IPS-15b (cell line): ENCODE data around the gene THAP9.
A peak's percentile ranks its signal among the peaks of the same experiment; 100 is the strongest.
"Not testable (repeated sequence)": the region's sequence is repeated elsewhere in the genome, so short reads cannot be mapped to it uniquely, and the experiment has no call there.

ENCODE experiments used
- H3K27me3 ChIP-seq: one replicate; pipeline ENCODE4 v1.6.1; 2013; ENCODE audit warnings: low read length; ENCODE audit not compliant: control insufficient read depth, insufficient read depth
- H3K36me3 ChIP-seq: one replicate; pipeline ENCODE4 v1.6.1; 2013; ENCODE audit warnings: low read length; ENCODE audit not compliant: control insufficient read depth, insufficient read depth
- H3K4me1 ChIP-seq: one replicate; pipeline ENCODE4 v1.6.1; 2013; ENCODE audit warnings: mild to moderate bottlenecking, low read length; ENCODE audit not compliant: control insufficient read depth, insufficient read depth
- H3K4me3 ChIP-seq: one replicate; pipeline ENCODE4 v1.5.1; 2013; ENCODE audit warnings: low read depth, low read length
- H3K9ac ChIP-seq: one replicate; pipeline ENCODE4 v1.6.1; 2013; ENCODE audit warnings: low read depth, mild to moderate bottlenecking, low read length
- H3K9me3 ChIP-seq: one replicate; pipeline ENCODE4 v1.6.1; 2013; ENCODE audit warnings: mild to moderate bottlenecking, low read length; ENCODE audit not compliant: control insufficient read depth, insufficient read depth

Gene THAP9

GRCh38 chr4:82899374-82900065 is 1.0 kb upstream of the THAP9 start:
- H3K27me3 ChIP-seq, result no peaks in the 10 kb centered on the region
- peak overlapping the region; percentile 80 for H3K9ac ChIP-seq
- H3K9me3 ChIP-seq, result no peaks in the 10 kb centered on the region
- H3K4me3 ChIP-seq, result peak overlapping the region; percentile 96
- no peaks in the 10 kb centered on the region for H3K4me1 ChIP-seq
- peaks cover 6% of the 10 kb centered on the region for H3K36me3 ChIP-seq

GRCh38 chr4:82900066-82900410 is 497 bp upstream of the THAP9 start:
- Histone ChIP-seq H3K4me3 (peak overlapping the region; percentile 96), H3K36me3 (peaks cover 2% of the 10 kb centered on the region), H3K27me3 (no peaks in the 10 kb centered on the region), H3K9ac (peak overlapping the region; percentile 80), H3K4me1 (no peaks in the 10 kb centered on the region), H3K9me3 (no peaks in the 10 kb centered on the region)

- no peaks in the 10 kb centered on the region for H3K9me3 ChIP-seq
- no peaks in the 10 kb centered on the region for H3K36me3 ChIP-seq
- H3K4me1 ChIP-seq, result no peaks in the 10 kb centered on the region
- H3K27me3 ChIP-seq, result no peaks in the 10 kb centered on the region
- peak overlapping the region; percentile 89 for H3K9ac ChIP-seq
- H3K4me3 ChIP-seq, result peak overlapping the region; percentile 96
Observed at GRCh38 chr4:82901183-82901718, 716 bp downstream of the THAP9 start.

GRCh38 chr4:82903737-82904136 is 3.2 kb downstream of the THAP9 start:
- Histone ChIP-seq H3K36me3 (no peaks in the 10 kb centered on the region), H3K4me3 (no peak overlapping the region), H3K9me3 (no peaks in the 10 kb centered on the region), H3K4me1 (no peaks in the 10 kb centered on the region), H3K27me3 (no peaks in the 10 kb centered on the region), H3K9ac (no peak overlapping the region)

- Histone ChIP-seq H3K4me3 (no peak overlapping the region), H3K9ac (no peak overlapping the region), H3K9me3 (no peaks in the 10 kb centered on the region), H3K27me3 (no peaks in the 10 kb centered on the region), H3K4me1 (no peaks in the 10 kb centered on the region), H3K36me3 (no peaks in the 10 kb centered on the region)
Observed at GRCh38 chr4:82905205-82905604, 4.7 kb downstream of the THAP9 start.

- no peaks in the 10 kb centered on the region for H3K9me3 ChIP-seq
- H3K36me3 ChIP-seq, result peaks cover 2% of the 10 kb centered on the region
- no peak overlapping the region for H3K9ac ChIP-seq
- no peaks in the 10 kb centered on the region for H3K27me3 ChIP-seq
- H3K4me3 ChIP-seq, result no peak overlapping the region
- no peaks in the 10 kb centered on the region for H3K4me1 ChIP-seq
Observed at GRCh38 chr4:82906469-82906868, 5.9 kb downstream of the THAP9 start.

GRCh38 chr4:82909326-82909725 is 8.8 kb downstream of the THAP9 start:
- no peak overlapping the region for H3K9ac ChIP-seq
- H3K4me3 ChIP-seq, result no peak overlapping the region
- no peaks in the 10 kb centered on the region for H3K27me3 ChIP-seq
- H3K36me3 ChIP-seq, result peaks cover 2% of the 10 kb centered on the region
- H3K4me1 ChIP-seq, result no peaks in the 10 kb centered on the region
- H3K9me3 ChIP-seq, result no peaks in the 10 kb centered on the region

- no peaks in the 10 kb centered on the region for H3K4me1 ChIP-seq
- H3K9ac ChIP-seq, result no peak overlapping the region
- no peak overlapping the region for H3K4me3 ChIP-seq
- H3K36me3 ChIP-seq, result peaks cover 2% of the 10 kb centered on the region
- no peaks in the 10 kb centered on the region for H3K9me3 ChIP-seq
- no peaks in the 10 kb centered on the region for H3K27me3 ChIP-seq
Observed at GRCh38 chr4:82913305-82913704, 12.8 kb downstream of the THAP9 start.

- H3K36me3 ChIP-seq, H3K9ac ChIP-seq, H3K9me3 ChIP-seq, H3K4me3 ChIP-seq, H3K4me1 ChIP-seq, H3K27me3 ChIP-seq: not testable (repeated sequence)
Observed at GRCh38 chr4:82913968-82914367, 13.4 kb downstream of the THAP9 start.

GRCh38 chr4:82918091-82918490 is 17.6 kb downstream of the THAP9 start:
- Histone ChIP-seq H3K9ac (no peak overlapping the region), H3K36me3 (no peaks in the 10 kb centered on the region), H3K9me3 (no peaks in the 10 kb centered on the region), H3K4me1 (no peaks in the 10 kb centered on the region), H3K4me3 (no peak overlapping the region), H3K27me3 (no peaks in the 10 kb centered on the region)

GRCh38 chr4:82919386-82919785 is 18.9 kb downstream of the THAP9 start:
- H3K9me3 ChIP-seq, result no peaks in the 10 kb centered on the region
- H3K4me3 ChIP-seq, result no peak overlapping the region
- H3K4me1 ChIP-seq, result no peaks in the 10 kb centered on the region
- H3K27me3 ChIP-seq, result no peaks in the 10 kb centered on the region
- no peak overlapping the region for H3K9ac ChIP-seq
- no peaks in the 10 kb centered on the region for H3K36me3 ChIP-seq

GRCh38 chr4:82921795-82922194 is 21.3 kb downstream of the THAP9 start:
- Histone ChIP-seq H3K36me3 (no peaks in the 10 kb centered on the region), H3K4me1 (no peaks in the 10 kb centered on the region), H3K27me3 (no peaks in the 10 kb centered on the region), H3K4me3 (no peak overlapping the region), H3K9me3 (no peaks in the 10 kb centered on the region), H3K9ac (no peak overlapping the region)
